Bronchial epithelial cell (primary cell): ENCODE measurements around the gene MMS19. TPM values are rescaled to one million over a fixed set of nuclear protein-coding genes. Genes with fewer than 3 reads are reported as not detected.
"Not testable (repeated sequence)": the region's sequence is repeated elsewhere in the genome, so short reads cannot be mapped to it uniquely, and the experiment has no call there.

Source experiments
- DNase-seq: peaks from one replicate; pipeline ENCODE4 v3.0.0-alpha.2; 2010; ENCODE audit warnings: low read depth
- FAIRE-seq: peaks from 2 replicates; lab custom pipeline; 2011; peaks lifted over from hg19 to GRCh38; lab: Jason Lieb, UNC
- H3K27me3 ChIP-seq: 2 replicates; pipeline ENCODE4 v1.5.1; 2011; ENCODE audit warnings: low read length; ENCODE audit not compliant: control insufficient read depth, insufficient read depth
- H3K36me3 ChIP-seq: 2 replicates; pipeline ENCODE4 v1.5.1; 2011; ENCODE audit warnings: low read length; ENCODE audit not compliant: control insufficient read depth, insufficient read depth
- H3K4me3 ChIP-seq: 2 replicates; pipeline ENCODE4 v1.5.1; 2011; ENCODE audit warnings: mild to moderate bottlenecking, low read depth, low read length, control low read depth
- total RNA-seq: library from RNA; depleted of rRNA; stranded (reverse); fragments of >200 nt; gene quantifications from 2 replicates; pipeline ENCODE4 v1.2.1, GENCODE V29; 2014
- TF ChIP-seq, protein P1 (sequence below): IDR thresholded peaks from 2 replicates; pipeline ENCODE4 v1.5.1; 2011; ENCODE audit warnings: mild to moderate bottlenecking, moderate library complexity, low read length, control low read depth, inconsistent platforms; ENCODE audit not compliant: insufficient read depth, severe bottlenecking

Gene MMS19
- total RNA-seq, 1 donor from 2014 or later: 38.2 TPM

DNA sequence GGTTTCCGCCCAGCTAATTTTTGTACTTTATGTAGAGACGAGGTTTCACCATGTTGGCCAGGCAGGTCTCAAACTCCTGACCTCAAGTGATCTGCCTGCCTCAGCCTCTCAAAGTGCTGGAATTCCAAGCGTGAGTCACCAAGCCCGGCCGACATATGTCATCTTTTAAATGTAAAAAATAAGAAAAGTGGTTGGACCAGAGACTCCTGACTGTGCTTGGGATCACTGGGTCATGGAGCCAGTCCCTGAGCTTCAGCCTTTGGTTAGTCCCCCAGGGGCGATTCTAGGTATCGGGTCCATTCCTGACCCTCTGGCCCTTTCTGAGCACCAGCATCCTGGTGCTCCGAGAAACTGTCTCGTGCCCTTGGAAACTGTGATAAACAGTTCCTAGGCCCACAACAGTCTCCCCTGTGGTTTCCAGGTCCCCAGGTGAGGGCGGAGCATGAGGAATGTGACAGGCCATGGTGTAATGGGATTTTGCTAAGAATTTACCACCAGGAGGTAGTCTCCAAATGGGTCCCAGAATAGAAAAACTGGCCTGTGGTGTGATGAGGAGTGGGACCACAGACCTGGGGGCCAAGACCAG is 33.3 kb upstream of the MMS19 start:
- FAIRE-seq: no peak
- TF ChIP-seq, protein P1, sequence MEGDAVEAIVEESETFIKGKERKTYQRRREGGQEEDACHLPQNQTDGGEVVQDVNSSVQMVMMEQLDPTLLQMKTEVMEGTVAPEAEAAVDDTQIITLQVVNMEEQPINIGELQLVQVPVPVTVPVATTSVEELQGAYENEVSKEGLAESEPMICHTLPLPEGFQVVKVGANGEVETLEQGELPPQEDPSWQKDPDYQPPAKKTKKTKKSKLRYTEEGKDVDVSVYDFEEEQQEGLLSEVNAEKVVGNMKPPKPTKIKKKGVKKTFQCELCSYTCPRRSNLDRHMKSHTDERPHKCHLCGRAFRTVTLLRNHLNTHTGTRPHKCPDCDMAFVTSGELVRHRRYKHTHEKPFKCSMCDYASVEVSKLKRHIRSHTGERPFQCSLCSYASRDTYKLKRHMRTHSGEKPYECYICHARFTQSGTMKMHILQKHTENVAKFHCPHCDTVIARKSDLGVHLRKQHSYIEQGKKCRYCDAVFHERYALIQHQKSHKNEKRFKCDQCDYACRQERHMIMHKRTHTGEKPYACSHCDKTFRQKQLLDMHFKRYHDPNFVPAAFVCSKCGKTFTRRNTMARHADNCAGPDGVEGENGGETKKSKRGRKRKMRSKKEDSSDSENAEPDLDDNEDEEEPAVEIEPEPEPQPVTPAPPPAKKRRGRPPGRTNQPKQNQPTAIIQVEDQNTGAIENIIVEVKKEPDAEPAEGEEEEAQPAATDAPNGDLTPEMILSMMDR: no peak
- Histone ChIP-seq H3K4me3 (no peak overlapping the region), H3K27me3 (no peaks in the 10 kb centered on the region), H3K36me3 (no peaks in the 10 kb centered on the region)
- DNase-seq: no peak

DNA sequence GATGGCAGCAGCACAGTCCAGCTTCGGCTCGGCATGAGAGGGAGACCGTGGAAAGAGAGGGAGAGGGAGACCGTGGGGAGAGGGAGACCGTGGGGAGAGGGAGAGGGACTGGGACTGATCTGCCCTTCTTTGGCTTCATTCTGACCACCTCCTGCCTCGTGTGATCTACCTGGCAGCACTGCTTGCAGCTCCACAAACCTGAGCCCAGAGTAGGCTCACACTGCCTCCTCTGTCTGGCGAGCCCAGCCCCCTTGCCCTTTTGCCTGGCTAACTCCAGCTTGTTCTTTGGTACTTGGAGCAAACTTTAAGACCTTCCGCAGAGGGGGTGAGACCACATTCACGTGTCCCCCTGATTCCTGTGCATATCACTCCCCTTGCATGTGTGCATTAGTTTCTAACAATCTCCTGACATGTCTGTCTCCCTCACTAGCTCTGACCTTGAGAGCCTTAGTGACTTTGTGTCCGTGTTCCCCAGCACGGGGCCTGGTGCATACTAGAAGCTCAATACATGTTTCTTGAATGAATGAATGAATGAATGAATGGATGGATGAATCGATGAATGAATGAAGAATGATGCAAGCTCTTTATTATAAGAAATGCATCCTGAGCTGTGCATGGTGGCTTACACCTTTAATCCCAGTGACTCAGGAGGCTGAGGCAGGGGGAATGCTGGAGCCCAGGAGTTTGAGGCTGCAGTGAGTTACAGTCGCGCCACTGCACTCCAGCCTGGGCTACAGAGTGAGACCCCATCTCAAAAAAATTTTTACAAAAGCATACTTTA is 31.7 kb upstream of the MMS19 start:
- Histone ChIP-seq H3K36me3 (no peaks in the 10 kb centered on the region), H3K27me3 (no peaks in the 10 kb centered on the region), H3K4me3 (no peak overlapping the region)
- no peak for FAIRE-seq
- TF ChIP-seq, protein P1: no peak
- DNase-seq: no peak

DNA sequence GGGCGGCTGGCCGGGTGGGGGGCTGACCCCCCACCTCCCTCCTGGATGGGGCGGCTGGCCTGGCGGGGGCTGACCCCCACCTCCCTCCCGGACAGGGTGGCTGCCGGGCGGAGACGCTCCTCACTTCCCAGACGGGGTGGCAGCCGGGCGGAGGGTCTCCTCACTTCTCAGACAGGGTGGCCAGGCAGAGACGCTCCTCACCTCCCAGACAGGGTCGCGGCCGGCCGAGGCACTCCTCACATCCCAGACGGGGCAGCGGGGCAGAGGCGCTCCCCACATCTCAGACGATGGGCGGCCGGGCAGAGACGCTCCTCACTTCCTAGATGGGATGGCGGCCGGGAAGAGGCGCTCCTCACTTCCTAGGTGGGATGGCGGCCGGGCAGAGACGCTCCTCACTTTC is 30.7 kb upstream of the MMS19 start:
- H3K4me3 ChIP-seq, H3K27me3 ChIP-seq, DNase-seq, FAIRE-seq, H3K36me3 ChIP-seq: not testable (repeated sequence)

DNA sequence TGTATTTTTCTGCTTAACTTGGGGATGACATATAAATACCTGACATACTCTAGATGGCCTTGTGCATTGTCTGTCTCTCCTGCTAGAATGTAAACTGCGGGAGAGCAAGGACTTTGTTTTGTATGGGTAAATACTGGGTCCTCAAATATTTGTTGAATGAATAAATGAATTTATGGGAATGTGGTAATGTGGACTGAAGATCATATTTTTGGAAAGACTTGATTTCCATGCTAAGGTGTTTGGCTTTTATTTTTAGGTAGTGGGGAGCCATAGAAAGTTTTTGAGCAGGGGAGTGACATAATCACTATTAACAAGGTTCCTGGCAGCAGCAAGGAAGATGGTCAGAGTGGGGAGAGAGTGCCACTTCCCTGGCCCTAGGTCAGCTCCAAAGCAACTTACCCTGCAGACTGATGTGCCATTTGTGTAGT is 27.5 kb upstream of the MMS19 start:
- TF ChIP-seq, protein P1: no peak
- Histone ChIP-seq H3K27me3 (no peaks in the 10 kb centered on the region), H3K36me3 (no peaks in the 10 kb centered on the region), H3K4me3 (no peak overlapping the region)
- DNase-seq: no peak
- no peak for FAIRE-seq

DNA sequence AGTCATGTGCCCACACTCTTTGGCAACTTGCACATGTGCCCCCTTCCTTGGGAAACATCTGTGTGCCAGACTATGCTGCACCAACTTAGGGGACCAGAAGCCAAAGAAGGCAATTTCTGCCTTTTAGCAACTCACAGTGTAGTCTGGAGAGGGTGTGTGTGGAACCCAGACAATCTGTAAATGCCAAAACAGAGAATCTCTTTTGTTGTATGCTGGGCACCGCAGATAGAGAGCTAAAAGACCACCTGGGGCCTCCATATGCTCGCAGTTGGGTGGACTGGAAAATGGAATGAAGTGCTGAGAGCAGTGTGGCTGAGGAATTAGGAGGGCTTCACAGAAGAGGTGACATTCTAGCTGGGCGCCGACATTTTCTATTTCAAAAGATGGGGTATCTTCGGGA is 26.9 kb upstream of the MMS19 start:
- no peaks in the 10 kb centered on the region for H3K36me3 ChIP-seq
- DNase-seq (no peak), FAIRE-seq (peak; percentile 60)
- no peak overlapping the region for H3K4me3 ChIP-seq
- H3K27me3 ChIP-seq: no peaks in the 10 kb centered on the region
- TF ChIP-seq, protein P1: no peak

DNA sequence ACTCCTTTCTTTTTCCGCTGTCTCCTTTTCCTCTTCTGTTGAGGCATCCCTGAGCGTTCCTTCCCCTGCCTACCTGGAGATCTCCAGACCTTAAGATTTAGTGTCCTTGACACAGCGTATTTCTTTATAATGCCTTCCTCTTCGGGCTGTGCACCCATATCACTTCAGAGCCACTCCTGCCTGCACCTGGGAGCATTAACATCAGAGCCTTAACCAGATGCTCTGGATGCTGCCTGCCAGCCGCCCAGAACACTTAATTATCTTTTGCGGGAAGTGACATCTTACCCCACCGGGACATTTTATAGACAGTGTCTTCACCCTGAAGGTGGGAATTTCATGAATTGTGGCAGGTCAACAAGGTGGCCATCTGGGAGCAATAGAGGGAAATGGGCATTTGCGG is 24.7 kb upstream of the MMS19 start:
- TF ChIP-seq, protein P1: no peak

More for the DNA sequence above, 24.7 kb upstream of the MMS19 start:
- no peak for DNase-seq
- Histone ChIP-seq H3K27me3 (no peaks in the 10 kb centered on the region), H3K36me3 (no peaks in the 10 kb centered on the region), H3K4me3 (no peak overlapping the region)
- no peak for FAIRE-seq
